Neural cell (in vitro differentiated cells): ENCODE measurements around the gene PHLDB2. TPM values are rescaled to one million over a fixed set of nuclear protein-coding genes. Genes with fewer than 3 reads are reported as not detected.

Experiments used
- H2AFZ ChIP-seq: fragments of 200-600, 300-800 bp; sonication (generic), shearing (Covaris generic); 2 replicates; pipeline ENCODE4 v1.6.0; 2014; ENCODE audit warnings: low read depth, mild to moderate bottlenecking, antibody characterized with exemption, low read length, moderate library complexity
- H3F3A ChIP-seq: fragments of 200-600 bp; shearing (Covaris generic); 2 replicates; pipeline ENCODE4 v1.6.1; 2016; ENCODE audit warnings: mild to moderate bottlenecking, moderate library complexity, mixed read lengths, antibody characterized with exemption, low read length; ENCODE audit not compliant: insufficient read depth, poor library complexity, severe bottlenecking
- H3K27ac ChIP-seq: fragments of 200-600, 300-800 bp; sonication (generic), shearing (Covaris generic); 2 replicates; pipeline ENCODE4 v1.5.1; 2014; ENCODE audit warnings: mild to moderate bottlenecking, low read length, moderate library complexity
- H3K27me3 ChIP-seq: fragments of 300-800, 200-600 bp; sonication (generic), shearing (Covaris generic); 2 replicates; pipeline ENCODE4 v1.6.0; 2014; ENCODE audit warnings: mild to moderate bottlenecking, low read depth, low read length, moderate library complexity; ENCODE audit not compliant: insufficient read depth
- H3K36me3 ChIP-seq: fragments of 300-800, 200-600 bp; sonication (generic), shearing (Covaris generic); 2 replicates; pipeline ENCODE4 v1.5.1; 2014; ENCODE audit warnings: mild to moderate bottlenecking, antibody characterized with exemption, low read length, moderate library complexity; ENCODE audit not compliant: insufficient read depth
- H3K4me2 ChIP-seq: fragments of 300-800, 200-600 bp; sonication (generic), shearing (Covaris generic); 2 replicates; pipeline ENCODE4 v1.6.0; 2014; ENCODE audit warnings: mild to moderate bottlenecking, low read length
- H3K4me3 ChIP-seq: fragments of 300-800, 200-600 bp; sonication (generic), shearing (Covaris generic); 2 replicates; pipeline ENCODE4 v1.5.1; 2014; ENCODE audit warnings: mild to moderate bottlenecking, low read length, moderate library complexity
- H3K79me2 ChIP-seq: fragments of 200-600 bp; shearing (Covaris generic); replicated peaks from 2 replicates; pipeline ENCODE4 v1.6.0; 2014; ENCODE audit warnings: mild to moderate bottlenecking, low read length, moderate library complexity; ENCODE audit not compliant: insufficient read depth
- H3K9ac ChIP-seq: fragments of 300-800, 200-600 bp; sonication (generic), shearing (Covaris generic); 2 replicates; pipeline ENCODE4 v1.6.1; 2016; ENCODE audit warnings: mild to moderate bottlenecking, low read length, mixed read lengths
- H3K9me2 ChIP-seq: fragments of 200-600 bp; shearing (Covaris generic); 2 replicates; pipeline ENCODE4 v1.6.1; 2016; ENCODE audit warnings: mild to moderate bottlenecking, low read length, mixed read lengths; ENCODE audit not compliant: insufficient read depth
- H3K9me3 ChIP-seq: fragments of 200-600, 300-800 bp; sonication (generic), shearing (Covaris generic); 2 replicates; pipeline ENCODE4 v1.6.1; 2016; ENCODE audit warnings: mild to moderate bottlenecking, mixed run types, low read length, moderate library complexity, mixed read lengths
- H4K20me1 ChIP-seq: fragments of 200-600 bp; shearing (Covaris generic); 2 replicates; pipeline ENCODE4 v1.6.1; 2016; ENCODE audit warnings: mild to moderate bottlenecking, mixed run types; ENCODE audit not compliant: insufficient read depth
- CTCF ChIP-seq: fragments of 450-650 bp; IDR thresholded peaks from 2 replicates; pipeline ENCODE4 v1.5.1; 2014; ENCODE audit warnings: antibody characterized with exemption, mild to moderate bottlenecking, moderate library complexity; ENCODE audit not compliant: poor library complexity, severe bottlenecking
- EP300 ChIP-seq: fragments of 450-650 bp; conservative IDR thresholded peaks from 2 replicates; pipeline ENCODE4 v1.6.1; 2014; ENCODE audit warnings: antibody characterized with exemption, mild to moderate bottlenecking, moderate library complexity; ENCODE audit not compliant: poor library complexity, severe bottlenecking
- EZH2 ChIP-seq: fragments of 200-600, 300-800 bp; shearing (Covaris generic), sonication (generic); IDR thresholded peaks from 2 replicates; pipeline ENCODE4 v1.6.1; 2014; ENCODE audit warnings: antibody characterized with exemption, low read length, borderline replicate concordance, mild to moderate bottlenecking; ENCODE audit not compliant: insufficient read depth, poor library complexity, severe bottlenecking
- MXI1 ChIP-seq: fragments of 450-650 bp; conservative IDR thresholded peaks from 2 replicates; pipeline ENCODE4 v1.6.1; 2014; ENCODE audit warnings: antibody characterized with exemption, mild to moderate bottlenecking; ENCODE audit not compliant: poor library complexity, severe bottlenecking
- POLR2AphosphoS5 ChIP-seq: IDR thresholded peaks from 2 replicates; pipeline ENCODE4 v1.6.1; 2012
- RAD21 ChIP-seq: fragments of 450-650 bp; conservative IDR thresholded peaks from 2 replicates; pipeline ENCODE4 v1.6.1; 2014; ENCODE audit warnings: antibody characterized with exemption, mild to moderate bottlenecking, moderate library complexity
- REST ChIP-seq: IDR thresholded peaks from 2 replicates; pipeline ENCODE4 v1.6.1; 2012; ENCODE audit warnings: borderline replicate concordance
- SMC3 ChIP-seq: fragments of 450-650 bp; conservative IDR thresholded peaks from 2 replicates; pipeline ENCODE4 v1.6.1; 2014; ENCODE audit warnings: antibody characterized with exemption, mild to moderate bottlenecking, moderate library complexity; ENCODE audit not compliant: poor library complexity
- TAF1 ChIP-seq: IDR thresholded peaks from 2 replicates; pipeline ENCODE4 v1.6.1; 2012; ENCODE audit warnings: low read depth
- polyA plus RNA-seq: library from polyadenylated mRNA; depleted of rRNA; stranded (reverse); fragments of >200 nt; gene quantifications from 2 replicates; pipeline ENCODE4 v1.2.3, GENCODE V29; 2014

PHLDB2 gene
- polyA plus RNA-seq, 1 donor from 2014 or later, result 1.4 TPM

- H4K20me1 ChIP-seq, result no peaks in the 10 kb centered on the region
- no peaks in the 10 kb centered on the region for H3K27me3 ChIP-seq
- no peaks in the 10 kb centered on the region for H3K79me2 ChIP-seq
- TF ChIP-seq SMC3 (no peak), MXI1 (no peak), EZH2 (no peak), EP300 (no peak), CTCF (no peak), REST (no peak), RAD21 (no peak), TAF1 (no peak), POLR2AphosphoS5 (no peak)
- H3K4me3 ChIP-seq, result no peak overlapping the region
- no peaks in the 10 kb centered on the region for H3K9me3 ChIP-seq
- H3K36me3 ChIP-seq, result no peaks in the 10 kb centered on the region
- H3K27ac ChIP-seq, result no peak overlapping the region
- no peak overlapping the region for H3K9ac ChIP-seq
- no peak overlapping the region for H2AFZ ChIP-seq
- H3K9me2 ChIP-seq, result no peaks in the 10 kb centered on the region
- H3F3A ChIP-seq, result no peaks in the 10 kb centered on the region
- H3K4me2 ChIP-seq, result no peak overlapping the region
Measured at GRCh38 chr3:111882194-111882593, 23.1 kb downstream of the PHLDB2 start.

DNA sequence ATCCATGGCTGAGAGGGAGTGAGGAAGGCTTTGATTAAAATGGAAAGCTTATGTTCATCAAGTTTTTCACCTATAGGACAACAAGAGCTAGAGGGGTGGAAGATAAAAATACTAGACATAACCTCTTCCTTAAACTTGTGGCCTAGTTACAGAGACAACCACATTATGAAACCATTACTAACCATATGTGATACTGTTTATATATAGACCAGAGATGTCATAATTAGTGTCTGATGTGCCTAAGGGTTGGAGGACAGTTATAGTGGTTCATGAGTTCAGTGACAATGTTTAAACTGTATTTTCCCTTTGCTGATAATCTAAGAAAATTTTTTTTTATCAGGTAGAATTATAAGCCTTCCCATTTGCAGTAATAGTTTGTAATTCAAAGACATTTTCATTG, 23.7 kb downstream of the PHLDB2 start:
- Histone ChIP-seq H3K36me3 (no peaks in the 10 kb centered on the region), H3K4me2 (no peak overlapping the region), H3K4me3 (no peak overlapping the region), H3K79me2 (no peaks in the 10 kb centered on the region), H3K27me3 (no peaks in the 10 kb centered on the region), H4K20me1 (no peaks in the 10 kb centered on the region), H3K9me3 (no peaks in the 10 kb centered on the region), H3K9me2 (no peaks in the 10 kb centered on the region), H2AFZ (no peak overlapping the region), H3K9ac (no peak overlapping the region), H3K27ac (no peak overlapping the region), H3F3A (no peaks in the 10 kb centered on the region)
- no peak for TF ChIP-seq MXI1
- no peak for TF ChIP-seq REST
- TF ChIP-seq EP300, result no peak
- TF ChIP-seq EZH2, result no peak
- no peak for TF ChIP-seq TAF1
- no peak for TF ChIP-seq POLR2AphosphoS5
- TF ChIP-seq CTCF, result no peak
- TF ChIP-seq SMC3, result no peak
- no peak for TF ChIP-seq RAD21
